OCI-LY3 (cell line): ENCODE results near the gene EXOC4.

Source experiments
- CTCF ChIP-seq: fragments of 200-600, 300-600 bp; sonication (generic); IDR thresholded peaks from 2 replicates; pipeline ENCODE4 v1.5.1; 2014; ENCODE audit warnings: antibody characterized with exemption, low read length, low read depth
- EZH2phosphoT487 ChIP-seq: fragments of 200-600 bp; shearing (Covaris generic); IDR thresholded peaks from 2 replicates; pipeline ENCODE4 v1.6.1; 2018; ENCODE audit warnings: antibody characterized with exemption, mixed run types, low read depth

DNA sequence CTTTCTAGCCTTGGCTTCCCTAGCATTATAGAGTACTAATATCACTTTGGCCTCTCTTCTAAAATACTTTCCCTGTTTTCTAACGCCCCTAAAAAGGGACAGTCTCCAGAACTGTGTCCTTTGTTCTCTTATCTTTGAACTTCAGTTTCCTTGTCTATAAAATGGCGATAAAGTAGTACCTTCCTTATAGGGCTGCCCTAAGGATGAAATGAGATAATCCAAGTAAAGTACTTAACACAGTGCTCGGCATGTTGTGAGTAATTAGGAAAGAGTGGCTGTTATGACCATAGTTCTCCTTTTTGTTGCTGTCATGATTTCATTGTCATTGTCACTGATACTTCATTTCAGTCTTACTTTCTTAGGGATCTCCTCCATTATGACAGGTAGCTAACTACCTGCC is 114.7 kb downstream of the EXOC4 start:
- TF ChIP-seq CTCF (no peak), EZH2phosphoT487 (no peak)
